COLO829 (cell line): ENCODE results near the gene DDX4.
A peak's percentile ranks its signal among the peaks of the same experiment; 100 is the strongest.
"Not testable (repeated sequence)": the region's sequence is repeated elsewhere in the genome, so short reads cannot be mapped to it uniquely, and the experiment has no call there.

Experiments
- DNase-seq: peaks from one replicate; pipeline ENCODE4 v3.0.0; 2012; ENCODE audit warnings: low spot score

Gene DDX4

GRCh38 chr5:55737793-55738192 is at the start of gene DDX4:
Gene DDX4, plus strand, starts transcription at chr5:55738061. Its CDS starts 903 bp downstream, at chr5:55738964.
- no peak for DNase-seq

- DNase-seq, result peak; percentile 11
These were observed 46.4 kb upstream of the DDX4 start for GRCh38 chr5:55691265-55692105.

- DNase-seq, result no peak
These were observed 45.8 kb upstream of the DDX4 start for GRCh38 chr5:55692106-55692417.

- DNase-seq, result no peak
These were observed 45.4 kb upstream of the DDX4 start for GRCh38 chr5:55692509-55692908.

GRCh38 chr5:55694152-55694830 is 43.6 kb upstream of the DDX4 start:
- DNase-seq, result no peak

GRCh38 chr5:55696704-55697103 is 41.2 kb upstream of the DDX4 start:
- not testable (repeated sequence) for DNase-seq

- DNase-seq, result no peak
These were observed 38.7 kb upstream of the DDX4 start for GRCh38 chr5:55699041-55699688.

GRCh38 chr5:55700745-55701144 is 37.1 kb upstream of the DDX4 start:
- no peak for DNase-seq

- DNase-seq, result no peak
These were observed 36.3 kb upstream of the DDX4 start for GRCh38 chr5:55701462-55702103.

GRCh38 chr5:55702598-55703345 is 35.1 kb upstream of the DDX4 start:
- DNase-seq, result no peak

- no peak for DNase-seq
These were observed 31.6 kb upstream of the DDX4 start for GRCh38 chr5:55706230-55706629.

GRCh38 chr5:55708732-55709131 is 29.1 kb upstream of the DDX4 start:
- DNase-seq, result no peak

GRCh38 chr5:55711507-55712022 is 26.3 kb upstream of the DDX4 start:
- DNase-seq, result peak; percentile 3

- peak; percentile 79 for DNase-seq
These were observed 25.6 kb upstream of the DDX4 start, which contains the start of gene SLC38A9 for GRCh38 chr5:55712023-55712859. Gene SLC38A9, minus strand, starts transcription at chr5:55712324. Its CDS starts 14,366 bp downstream, at chr5:55697958.

GRCh38 chr5:55713871-55714270 is 24.0 kb upstream of the DDX4 start:
- DNase-seq, result no peak

- DNase-seq, result no peak
These were observed 23.5 kb upstream of the DDX4 start for GRCh38 chr5:55714339-55714738.

- DNase-seq, result no peak
These were observed 23.1 kb upstream of the DDX4 start for GRCh38 chr5:55714749-55715148.

GRCh38 chr5:55715519-55716078 is 22.3 kb upstream of the DDX4 start:
- no peak for DNase-seq

GRCh38 chr5:55719026-55719425 is 18.8 kb upstream of the DDX4 start:
- not testable (repeated sequence) for DNase-seq

- no peak for DNase-seq
These were observed 17.6 kb upstream of the DDX4 start for GRCh38 chr5:55720188-55720703.
